CD4-positive, alpha-beta T cell treated with Interleukin-6 at 100 ng/mL for 8 hours (primary cell): ENCODE measurements around the gene DENND11.

Experiments used
- DNase-seq: peaks from one replicate; pipeline ENCODE4 v3.0.0-alpha.2; 2020; ENCODE audit warnings: mixed read lengths, low spot score

Gene DENND11, protein sequence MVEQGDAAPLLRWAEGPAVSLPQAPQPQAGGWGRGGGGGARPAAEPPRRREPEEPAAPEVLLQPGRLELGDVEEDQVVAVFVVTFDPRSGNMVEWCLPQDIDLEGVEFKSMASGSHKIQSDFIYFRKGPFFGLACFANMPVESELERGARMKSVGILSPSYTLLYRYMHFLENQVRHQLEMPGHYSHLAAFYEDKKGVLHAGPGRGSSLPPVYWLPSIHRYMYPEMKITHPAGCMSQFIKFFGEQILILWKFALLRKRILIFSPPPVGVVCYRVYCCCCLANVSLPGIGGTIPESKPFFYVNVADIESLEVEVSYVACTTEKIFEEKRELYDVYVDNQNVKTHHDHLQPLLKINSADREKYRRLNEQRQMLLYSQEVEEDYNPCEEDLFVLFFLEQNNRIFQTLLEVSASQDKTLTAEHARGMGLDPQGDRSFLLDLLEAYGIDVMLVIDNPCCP

DNA sequence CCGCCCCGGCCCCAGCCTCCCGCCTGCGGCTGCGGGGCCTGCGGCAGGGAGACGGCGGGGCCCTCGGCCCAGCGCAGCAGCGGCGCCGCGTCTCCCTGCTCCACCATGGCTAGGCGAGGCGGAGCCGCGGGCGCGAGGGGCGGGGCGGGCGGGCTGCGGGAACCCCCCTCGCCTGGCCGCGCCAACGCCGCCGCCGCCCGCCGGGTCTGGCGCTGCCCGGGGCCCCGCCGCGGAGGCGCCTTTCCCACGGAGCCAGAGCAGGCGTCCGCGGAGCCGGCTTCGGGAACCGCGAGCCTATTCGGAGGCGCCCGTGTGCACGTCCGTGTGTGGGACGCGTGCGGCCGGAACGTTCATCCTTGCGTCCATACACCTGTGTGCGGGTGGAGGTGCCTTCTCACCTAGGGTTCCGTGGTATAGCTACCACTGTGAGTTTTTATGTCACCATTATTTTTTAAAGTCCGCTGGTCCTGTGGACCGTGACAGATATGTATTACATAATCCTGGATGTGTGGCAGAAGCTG lies at the start of gene DENND11:
DENND11 (minus strand) TSS at position 120 of the 521 bp plus-strand sequence; CDS start at position 107, 13 bp downstream.
- DNase-seq = peak; percentile 34

DNA sequence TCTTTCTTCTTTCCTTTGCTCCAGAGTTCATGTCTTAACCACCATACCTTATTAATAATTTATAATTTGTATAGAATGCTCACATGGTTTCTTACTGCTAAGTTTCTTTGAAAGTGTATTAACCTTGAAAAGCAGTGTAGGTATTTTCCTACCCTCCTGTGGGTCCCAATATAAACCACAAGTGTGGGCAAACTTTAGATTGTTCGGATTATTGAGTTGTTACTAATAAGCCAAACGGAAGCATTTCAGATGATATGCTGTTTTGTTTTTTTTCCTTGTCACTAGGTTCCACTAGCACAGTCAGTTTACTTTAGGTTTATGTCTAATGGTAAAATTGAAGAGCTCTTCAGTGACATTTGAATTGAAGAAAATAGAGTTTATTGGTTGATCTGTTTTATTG lies 46.4 kb upstream of the DENND11 start:
- DNase-seq = no peak

DNA sequence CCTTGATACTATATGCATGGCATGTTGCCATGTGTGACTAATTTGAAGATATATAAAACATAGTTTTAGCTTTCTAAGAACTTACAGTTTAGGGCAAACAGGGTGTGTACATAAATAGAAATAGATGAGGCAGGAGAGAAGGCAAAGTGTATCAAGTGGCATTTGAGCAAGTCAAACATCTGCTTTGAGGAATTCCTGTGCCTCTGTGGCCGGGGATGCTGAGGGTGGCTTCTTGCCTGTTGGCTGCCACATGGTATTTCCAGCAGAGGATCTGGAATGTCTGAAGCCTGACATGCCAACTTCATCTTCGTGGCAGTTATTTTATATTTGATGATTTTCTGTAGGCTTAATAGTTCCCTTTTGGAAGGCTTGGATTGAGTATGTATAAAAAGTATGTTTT lies 42.2 kb upstream of the DENND11 start:
- no peak for DNase-seq

DNA sequence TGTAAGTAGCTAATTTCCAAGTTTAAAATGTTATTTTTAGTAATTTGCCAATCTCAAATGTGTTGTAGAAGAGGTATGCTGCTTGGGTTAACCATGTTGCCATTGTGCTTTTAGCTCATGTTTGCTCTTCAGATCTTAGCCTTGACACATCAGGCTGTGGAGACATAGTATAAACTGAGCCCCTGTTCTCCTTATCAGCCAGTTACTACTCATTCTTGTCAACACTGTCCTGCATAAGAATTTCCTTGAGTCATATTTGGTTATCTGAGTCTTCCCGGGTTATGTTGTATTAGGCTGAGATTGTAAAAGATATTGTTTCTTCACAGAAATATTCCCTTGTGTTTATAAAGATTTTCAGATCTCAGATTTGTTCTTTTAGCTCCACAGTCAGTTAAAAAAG lies 40.3 kb upstream of the DENND11 start:
- DNase-seq = no peak

DNA sequence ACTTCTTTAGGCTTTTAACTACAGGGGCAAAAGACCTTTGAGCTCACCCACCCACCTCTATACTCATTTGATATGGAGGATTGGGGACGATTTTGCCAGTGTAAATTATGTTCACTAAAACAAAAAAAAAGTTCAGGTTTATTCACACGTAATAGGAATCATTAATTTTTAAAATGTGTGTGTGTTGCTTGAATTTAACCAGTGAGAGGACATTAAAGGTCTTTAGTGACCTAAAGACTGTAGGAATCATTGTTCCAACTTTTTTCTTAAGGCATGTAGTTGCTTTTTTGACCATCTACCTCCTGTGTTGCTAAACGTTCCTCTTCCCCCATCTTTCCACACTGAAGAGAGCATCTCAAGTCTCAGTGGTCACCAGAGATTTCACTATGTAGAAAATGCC lies 37.3 kb upstream of the DENND11 start:
- no peak for DNase-seq

DNA sequence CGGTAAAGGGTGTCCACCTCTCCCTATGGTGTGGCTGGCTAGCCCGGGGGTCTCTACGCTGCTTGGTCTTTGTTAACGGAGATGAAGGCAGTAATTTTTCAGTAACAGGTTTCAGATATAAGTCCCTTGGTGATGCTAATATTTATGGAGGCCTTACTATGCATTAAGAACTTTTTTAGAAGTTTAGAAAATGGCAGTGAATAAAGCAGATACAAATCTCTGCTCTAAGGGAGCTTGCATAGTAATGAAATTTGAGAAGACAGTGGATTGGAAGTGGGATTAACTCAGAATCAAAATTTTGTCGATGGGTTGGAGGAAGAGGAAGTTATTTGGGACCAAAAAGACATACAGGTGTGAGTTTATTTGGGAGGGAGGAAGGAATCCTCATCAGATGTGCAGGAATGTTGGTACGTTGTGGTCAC lies 36.6 kb upstream of the DENND11 start:
- DNase-seq = no peak

DNA sequence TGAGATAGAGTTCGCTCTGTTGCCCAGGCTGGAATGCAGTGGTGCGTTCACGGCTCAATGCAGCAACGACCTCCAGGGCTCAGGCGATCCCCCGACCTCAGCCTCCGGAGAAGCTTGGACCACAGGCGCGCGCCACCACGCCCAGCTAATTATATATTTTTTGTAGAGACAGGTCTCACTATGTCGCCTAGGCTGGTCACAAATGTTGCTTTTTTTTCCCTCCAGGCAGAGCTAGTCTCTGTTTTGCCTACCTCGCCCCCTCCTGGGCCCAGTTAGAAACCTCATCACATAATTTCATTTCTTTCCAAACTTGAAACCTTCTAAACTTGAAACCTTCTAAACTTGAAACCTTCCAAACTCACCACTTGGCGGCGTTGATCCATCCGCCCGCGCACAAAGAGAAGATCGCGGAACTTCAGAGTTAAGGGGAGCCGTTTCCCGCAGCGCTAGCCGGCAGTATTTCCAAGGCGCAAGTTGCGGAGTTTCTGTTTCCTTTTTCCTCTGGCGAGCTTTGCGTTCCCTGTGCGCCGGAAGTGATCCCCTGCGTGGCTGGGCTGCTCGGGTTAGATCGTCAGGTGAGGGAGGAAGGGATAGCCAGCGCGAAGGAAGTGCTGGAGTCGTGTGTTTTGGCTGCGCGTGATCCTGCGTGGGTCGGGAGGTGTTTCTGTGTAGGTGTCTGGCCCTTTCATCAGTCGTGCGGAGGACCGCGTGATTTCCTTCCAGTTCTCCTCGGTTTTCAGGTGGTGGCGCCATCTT lies 36.0 kb upstream of the DENND11 start, which contains the start of gene SSBP1:
SSBP1 (plus strand) TSS at position 523 of the 756 bp plus-strand sequence. CDS start 809 bp downstream, outside the sequence.
- DNase-seq = peak; percentile 90

DNA sequence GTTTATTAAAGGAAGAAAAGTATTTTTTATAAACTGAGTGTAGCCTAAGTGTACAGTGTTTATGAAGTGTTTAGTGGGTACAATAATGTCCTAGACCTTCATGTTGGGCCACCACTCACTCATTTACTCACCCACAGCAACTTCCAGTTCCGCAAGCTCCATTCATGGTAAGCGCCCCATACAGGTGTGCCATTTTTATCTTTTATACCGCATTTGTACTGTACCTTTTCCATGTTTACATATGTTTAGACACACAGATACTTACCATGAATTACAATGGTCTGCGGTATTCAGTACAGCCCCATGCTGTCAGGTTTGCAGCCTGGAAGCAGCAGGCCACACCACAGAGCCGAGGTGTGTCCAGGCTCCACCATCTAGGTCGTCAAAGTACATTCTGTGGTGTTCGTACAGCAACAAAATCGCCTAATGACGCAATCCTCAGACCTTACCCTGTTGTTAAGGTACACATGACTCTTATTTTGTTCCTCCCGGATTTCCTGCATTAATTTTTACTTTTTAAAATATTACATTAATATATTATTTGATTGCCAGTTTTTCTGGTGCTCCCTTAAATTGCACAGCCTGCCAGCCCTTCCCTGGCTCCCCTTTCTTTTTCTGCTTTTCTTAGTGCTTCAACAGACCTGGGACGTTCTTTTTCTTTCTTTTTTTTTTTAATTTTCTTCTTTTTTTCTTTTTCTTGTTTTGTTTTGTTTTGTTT lies 35.3 kb upstream of the DENND11 start:
- no peak for DNase-seq

DNA sequence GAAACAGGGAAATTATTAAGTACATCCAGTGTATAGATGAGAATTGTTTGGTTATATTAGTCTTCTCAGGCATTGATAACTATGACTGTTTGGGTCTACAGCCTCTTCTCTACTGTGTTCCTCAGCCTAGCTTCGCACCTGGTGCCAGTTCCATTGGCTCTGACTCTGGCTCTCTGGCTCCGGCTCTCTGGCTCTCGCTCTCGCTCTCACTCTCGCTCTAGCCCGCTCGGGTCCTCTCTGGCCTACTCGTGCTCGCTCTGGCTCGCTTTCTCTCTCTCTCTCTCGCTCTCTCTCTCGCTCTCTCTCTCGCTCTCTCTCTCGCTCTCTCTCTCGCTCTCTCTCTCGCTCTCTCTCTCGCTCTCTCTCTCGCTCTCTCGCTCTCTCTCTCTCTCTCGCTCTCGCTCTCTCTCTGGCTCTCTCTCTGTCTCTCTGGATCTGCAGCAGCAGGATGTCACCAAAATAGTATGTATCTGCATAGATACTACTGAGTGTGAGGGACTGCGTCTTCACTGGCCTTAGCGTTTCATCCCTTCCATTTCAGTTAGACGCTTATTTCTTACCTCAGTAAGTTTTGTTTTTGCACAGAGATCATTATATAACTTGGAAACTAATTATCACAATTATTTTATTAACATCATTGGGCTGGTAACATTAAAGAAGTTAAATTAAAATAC lies 29.6 kb upstream of the DENND11 start:
- no peak for DNase-seq

DNA sequence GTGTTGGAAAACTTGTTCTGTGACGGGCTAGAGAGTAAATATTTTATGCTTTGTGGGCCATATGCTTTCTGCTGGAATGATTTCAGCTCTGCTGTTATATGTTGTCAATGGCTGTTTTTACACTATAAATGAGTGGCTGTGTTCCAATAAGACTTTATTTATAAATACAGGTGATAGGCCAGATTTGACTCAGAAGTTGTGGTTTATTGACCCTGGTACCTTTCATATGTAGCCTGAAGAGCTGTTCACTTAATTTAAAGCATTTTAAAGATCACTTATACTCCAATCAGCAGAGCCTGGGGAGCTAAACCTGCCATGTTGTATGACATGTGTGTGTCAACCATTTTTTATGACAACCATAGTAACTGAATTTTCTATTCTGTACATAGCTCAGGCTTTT lies 27.1 kb upstream of the DENND11 start:
- DNase-seq = no peak

DNA sequence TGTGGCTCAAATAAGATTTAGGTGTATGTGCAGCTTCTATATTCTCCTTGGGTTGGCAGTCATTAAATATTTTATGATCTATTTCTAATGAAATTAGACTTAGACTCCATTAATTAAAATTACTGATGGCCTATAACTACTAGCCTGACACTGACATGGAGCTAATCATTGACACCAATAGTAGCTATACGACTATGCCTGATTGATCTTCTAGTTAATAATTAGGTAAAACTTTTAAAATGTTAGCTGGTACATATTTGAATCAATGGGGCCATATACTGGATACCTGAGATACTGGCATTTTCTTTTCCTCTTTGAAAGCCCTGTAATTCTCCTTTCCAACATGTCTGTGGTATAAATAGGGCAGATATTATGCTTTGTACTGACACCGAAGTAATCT lies 20.6 kb upstream of the DENND11 start:
- DNase-seq = no peak

DNA sequence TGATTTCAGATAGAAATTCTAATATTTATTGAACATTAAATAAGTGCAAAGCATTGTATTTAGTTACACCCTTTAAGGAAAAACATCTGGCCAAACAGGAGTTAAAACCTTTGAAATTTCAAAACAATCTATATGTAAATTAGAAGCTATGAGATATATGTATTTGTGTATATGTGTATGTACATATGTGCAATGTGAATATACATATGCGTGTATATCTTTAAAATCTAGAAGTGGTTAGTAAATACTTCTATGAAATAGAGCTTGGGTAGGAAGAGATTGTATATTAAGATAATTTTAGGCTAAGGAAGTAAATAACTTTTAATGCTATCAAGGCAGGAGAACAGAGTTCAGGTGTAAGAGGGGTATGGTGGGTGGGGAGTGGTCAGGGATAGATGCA lies 15.5 kb upstream of the DENND11 start:
- no peak for DNase-seq

DNA sequence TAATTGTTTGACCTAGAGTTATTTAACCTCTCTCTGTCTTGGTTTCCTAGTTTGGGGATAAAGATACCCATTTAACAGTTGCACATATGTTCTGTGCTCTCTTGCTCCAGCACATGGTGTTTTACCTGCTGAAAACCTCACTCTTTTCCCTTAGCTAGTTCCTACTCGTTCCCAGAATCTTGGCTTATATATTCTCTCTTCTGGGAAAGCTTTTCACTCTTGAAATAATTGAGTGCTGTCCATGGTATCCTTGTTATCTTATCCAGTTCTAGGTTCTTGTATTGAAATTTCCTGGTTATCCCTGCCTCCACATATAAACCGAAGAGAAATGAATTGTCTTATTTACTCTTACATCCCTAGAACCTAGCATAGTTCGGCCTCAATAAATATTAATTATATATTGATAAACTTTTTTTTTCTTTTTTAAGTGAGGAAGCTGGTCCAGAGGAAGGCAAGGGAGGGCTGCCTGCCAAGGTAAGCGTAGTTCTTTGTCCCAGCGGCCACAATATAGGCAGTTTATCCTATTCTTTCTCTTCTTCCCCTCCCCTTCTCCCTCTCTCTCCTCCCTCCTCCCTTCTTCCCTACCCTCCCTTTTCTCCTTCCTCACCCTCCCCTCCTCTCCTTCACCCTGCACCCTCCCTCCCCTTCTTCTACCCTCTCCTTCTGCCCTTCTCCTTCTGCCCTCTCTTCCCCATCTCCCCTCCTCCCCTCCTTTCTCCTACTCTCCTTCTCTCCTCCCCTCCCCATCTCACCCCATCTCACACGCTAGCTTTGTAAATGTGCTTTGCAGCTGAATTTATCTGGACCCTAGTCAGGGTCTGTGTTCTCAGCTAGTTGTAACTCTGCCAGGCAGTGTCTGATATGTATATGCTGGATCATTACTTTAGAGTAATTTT lies 14.1 kb upstream of the DENND11 start:
- no peak for DNase-seq

DNA sequence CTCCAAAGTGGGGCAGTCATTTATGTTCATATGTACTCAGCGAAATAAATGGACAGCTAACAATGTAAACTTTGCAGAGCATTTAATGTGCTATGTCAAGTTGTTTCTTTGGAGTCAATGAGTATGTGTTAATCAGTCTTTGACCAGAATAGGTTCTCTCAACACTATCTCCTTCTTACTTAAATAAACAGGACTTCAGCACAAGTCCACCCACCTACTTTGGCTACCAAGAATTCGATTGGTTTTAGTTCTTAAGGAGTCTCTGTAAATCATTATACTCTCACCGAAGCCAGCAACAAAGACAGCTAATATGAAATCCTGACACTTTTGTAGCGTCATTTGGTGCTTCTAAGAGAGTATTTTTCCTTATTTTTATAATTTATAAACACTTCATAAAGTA lies 13.1 kb upstream of the DENND11 start:
- DNase-seq = no peak

DNA sequence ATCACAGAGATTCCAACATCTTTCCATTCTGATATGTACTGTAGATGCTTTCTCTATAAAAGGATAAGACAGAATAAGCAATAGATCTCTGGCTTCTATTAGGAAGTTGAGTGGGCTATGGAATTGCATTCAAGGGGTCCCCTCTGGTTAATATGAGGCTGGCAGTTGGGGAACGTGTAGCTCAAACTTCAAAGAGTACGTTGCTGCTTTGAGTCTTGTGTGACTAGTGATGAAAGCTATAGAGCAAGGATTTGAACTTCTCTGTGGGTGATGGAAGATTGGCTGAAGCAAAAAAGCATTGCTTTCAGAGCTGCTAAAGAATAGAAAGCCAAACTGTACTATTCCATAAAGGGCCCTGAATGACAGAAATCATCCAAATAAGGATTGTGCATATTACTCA lies 12.6 kb upstream of the DENND11 start:
- DNase-seq = no peak

DNA sequence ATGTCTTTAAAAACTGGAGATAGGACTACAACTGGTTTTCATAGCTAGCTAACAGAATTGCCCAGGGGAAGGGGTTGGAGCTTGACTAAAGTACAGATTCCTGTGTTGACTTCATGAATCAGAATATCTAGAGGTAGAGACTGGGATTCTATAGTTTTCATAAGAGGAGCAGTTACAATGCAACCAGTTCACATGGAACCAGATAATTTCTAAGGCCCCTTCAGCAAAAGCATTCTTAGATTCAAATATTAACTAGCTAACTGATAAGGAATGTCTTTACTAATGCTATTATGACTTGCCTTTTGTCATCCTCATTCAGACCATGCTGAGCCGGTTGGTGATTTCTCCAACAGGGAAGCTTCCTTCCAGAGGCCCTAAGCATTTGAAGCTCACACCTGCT lies 11.9 kb upstream of the DENND11 start:
- DNase-seq = no peak

DNA sequence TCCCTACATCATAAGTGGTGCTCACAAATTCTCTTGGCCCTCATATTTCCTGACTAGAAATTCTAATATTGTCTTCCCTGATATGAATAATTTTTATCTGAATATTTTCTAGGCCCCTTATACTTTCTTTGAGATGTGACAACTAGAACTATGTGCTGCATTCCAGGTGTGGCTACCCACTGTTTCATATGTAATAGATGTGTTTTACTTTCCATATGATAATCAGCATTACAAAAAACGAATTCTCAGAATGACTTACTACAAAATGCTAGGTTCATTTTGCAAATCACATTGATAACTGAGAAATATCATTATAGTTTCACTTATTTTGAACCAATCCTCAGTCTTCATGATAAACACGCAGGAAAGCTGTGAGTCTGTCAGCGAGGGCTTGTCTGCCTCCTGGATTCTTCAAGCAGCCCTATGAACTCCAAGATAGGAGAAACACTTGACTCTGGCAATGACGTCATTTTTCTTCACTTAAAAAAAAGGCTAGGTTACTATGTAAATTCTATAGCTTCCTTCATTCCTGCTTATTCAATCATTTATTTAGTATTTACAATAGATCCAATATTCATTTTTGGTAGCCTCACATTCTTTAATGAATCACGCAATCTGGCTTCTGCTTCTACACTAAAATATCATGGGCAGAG lies 10.8 kb upstream of the DENND11 start:
- DNase-seq = no peak

DNA sequence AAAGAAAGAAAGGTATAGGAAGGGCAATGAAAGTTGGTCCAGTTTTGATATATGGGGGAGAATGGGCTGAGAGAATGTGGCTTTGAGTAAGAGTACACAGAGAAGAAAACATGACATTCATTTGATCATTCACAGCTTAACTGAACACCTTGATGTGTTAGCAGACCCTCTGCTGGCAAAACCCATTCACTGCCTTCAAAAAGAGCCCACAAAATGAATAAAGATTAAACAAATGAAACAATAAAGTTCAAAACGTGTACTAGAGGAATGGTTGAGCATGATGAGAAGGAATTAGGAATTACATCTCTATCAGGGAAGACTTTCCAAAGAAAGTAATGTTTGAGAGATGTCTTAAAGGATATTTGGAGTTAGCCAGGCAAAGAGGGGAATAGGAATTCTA lies 8.3 kb upstream of the DENND11 start:
- no peak for DNase-seq

DNA sequence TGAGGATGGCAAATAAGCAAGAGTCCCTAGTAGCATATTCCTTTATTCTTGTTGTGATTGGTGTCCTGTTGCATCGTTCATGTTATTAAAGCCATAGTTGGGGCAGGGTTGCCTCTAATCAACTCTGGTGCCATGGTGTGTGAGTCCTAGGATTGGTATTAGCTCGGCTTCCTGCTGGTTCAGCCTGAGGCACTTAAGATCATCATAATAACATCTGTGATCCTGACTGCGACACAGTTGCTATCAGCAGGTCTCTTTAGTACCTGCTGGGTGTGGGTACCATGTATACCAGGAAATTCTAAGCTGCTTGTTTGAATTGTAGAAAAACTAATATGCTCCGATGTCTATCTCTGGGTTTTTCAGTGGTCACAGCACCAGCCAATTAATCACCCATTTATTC lies 7.8 kb upstream of the DENND11 start:
- DNase-seq = no peak

DNA sequence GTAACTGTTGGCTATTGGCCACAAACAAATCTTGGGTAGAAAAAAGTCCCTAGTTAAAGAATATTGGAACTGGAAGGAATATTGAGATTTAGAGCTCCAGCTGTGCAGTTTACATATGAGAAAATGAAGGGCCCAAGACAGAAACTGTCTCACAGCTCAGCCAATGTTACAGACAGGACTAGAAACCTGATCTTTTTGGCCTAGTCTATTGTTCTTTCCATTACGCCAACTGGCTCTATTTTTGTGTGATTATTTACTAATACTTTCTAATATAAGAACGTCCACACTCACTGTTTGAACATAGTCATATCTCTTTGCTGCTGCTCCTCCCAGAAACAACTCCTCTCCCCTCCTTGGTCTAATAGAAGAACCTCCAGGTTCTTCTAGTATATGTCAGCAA lies 7.4 kb upstream of the DENND11 start:
- DNase-seq = no peak
